ENCODE data around the gene FZD7. TPM values are rescaled to one million over a fixed set of nuclear protein-coding genes. Genes with fewer than 3 reads are reported as not detected.

FZD7 gene
- total and polyA plus RNA-seq, 2 donors (not counting 1 experiment from before 2014, with no cell fraction given), result 0.67 to 2.1 TPM

- Histone ChIP-seq H2AFZ (ENCODE audit: insufficient read depth, low read depth, low read length, poor library complexity, severe bottlenecking) (no peak overlapping the region), H3K36me3 (replicated peaks in 1 of 2; ENCODE audit: control extremely low read depth in 1 of 2, control insufficient read depth in 1 of 2, extremely low read depth in 1 of 2, insufficient read depth in 2 of 2, low read length in 1 of 2) (no peaks in the 10 kb centered on the region), H3K79me2 (ENCODE audit: control insufficient read depth, insufficient read depth, low read length) (no peaks in the 10 kb centered on the region), H3K4me3 (ENCODE audit: control extremely low read depth in 1 of 5, extremely low read depth in 1 of 5, insufficient read depth in 1 of 5, low read depth in 2 of 5, low read length in 4 of 5) (no peak overlapping the region), H3K27me3 (replicated peaks in 1 of 4; ENCODE audit: control extremely low read depth in 1 of 4, control insufficient read depth in 3 of 4, insufficient read depth in 4 of 4, low read length in 3 of 4) (no peaks in the 10 kb centered on the region), H3K9me3 (ENCODE audit: control extremely low read depth in 1 of 3, control insufficient read depth in 2 of 3, insufficient read depth in 1 of 3, low read length in 2 of 3) (peaks cover 0 to 3% (median 0%) of the 10 kb centered on the region in 3 donors), H3K4me1 (ENCODE audit: control insufficient read depth in 2 of 2, insufficient read depth in 2 of 2, low read length in 2 of 2) (no peaks in the 10 kb centered on the region), H3K9ac (ENCODE audit: low read length) (no peak overlapping the region), H4K20me1 (ENCODE audit: control insufficient read depth, insufficient read depth, low read length, poor library complexity, severe bottlenecking) (no peaks in the 10 kb centered on the region), H3K4me2 (replicated peaks; ENCODE audit: low read depth, low read length, poor library complexity, severe bottlenecking) (no peak overlapping the region), H3K27ac (ENCODE audit: low read length in 2 of 2) (no peak overlapping the region)
- TF ChIP-seq CTCF (IDR thresholded peaks at IDR 0.05) (no peak), EZH2 (IDR thresholded peaks at IDR 0.05; ENCODE audit: borderline replicate concordance, insufficient read depth, low read depth, low read length, poor library complexity, severe bottlenecking) (no peak)
- H3K4me1 Mint-ChIP-seq, result no peaks in the 10 kb centered on the region
- H3K27ac Mint-ChIP-seq, result no peak overlapping the region
- ATAC-seq (ENCODE audit: low read depth) (no peak), DNase-seq (no peak)
- intact Hi-C loops (cut with micrococcal nuclease), result no loop called here
- POLR2A ChIA-PET, result no interaction called here
- CTCF ChIA-PET, result no interaction called here
- no peaks in the 10 kb centered on the region for H3K9me3 Mint-ChIP-seq (ENCODE audit: insufficient read depth)
- no peak overlapping the region for H3K4me3 Mint-ChIP-seq
- peaks cover 44% of the 10 kb centered on the region for H3K27me3 Mint-ChIP-seq
- WGBS (ENCODE audit: insufficient coverage), result 88% methylated on average over 3 of the region's 5 CpGs
These were observed 7.8 kb upstream of the FZD7 start for GRCh38 chr2:202025816-202026215.

DNA sequence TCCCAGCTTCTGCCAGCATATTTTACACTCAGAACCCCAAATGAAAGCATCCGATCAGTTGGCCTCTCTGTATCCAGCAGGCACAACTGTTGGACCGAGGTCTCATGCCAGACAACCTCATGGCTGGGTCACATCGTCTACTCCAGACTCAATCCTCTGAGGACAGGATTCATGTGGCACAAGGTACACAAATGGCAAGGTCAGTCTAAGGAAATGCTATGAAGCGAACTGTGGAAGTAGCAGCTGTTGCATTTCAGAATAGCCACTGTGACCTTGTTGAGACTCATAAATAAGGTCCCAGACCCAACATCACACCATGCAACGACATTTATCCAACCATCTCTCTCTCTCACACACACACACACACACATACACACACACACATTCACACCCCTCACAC lies 7.1 kb upstream of the FZD7 start:
- H3K79me2 ChIP-seq (ENCODE audit: control insufficient read depth, insufficient read depth, low read length), result no peaks in the 10 kb centered on the region
- whole genome bisulfite sequencing (ENCODE audit: insufficient coverage), result 90% methylated on average over 5 of the region's 5 CpGs
- H3K27ac Mint-ChIP-seq, result no peak overlapping the region
- intact Hi-C loops (cut with micrococcal nuclease), result no loop called here
- no peak for TF ChIP-seq CTCF (IDR thresholded peaks at IDR 0.05)
- TF ChIP-seq EZH2 (IDR thresholded peaks at IDR 0.05; ENCODE audit: borderline replicate concordance, insufficient read depth, low read depth, low read length, poor library complexity, severe bottlenecking), result no peak
- DNase-seq (no peak), ATAC-seq (ENCODE audit: low read depth) (no peak)
- no peaks in the 10 kb centered on the region for H3K27me3 ChIP-seq (replicated peaks in 1 of 4; ENCODE audit: control extremely low read depth in 1 of 4, control insufficient read depth in 3 of 4, insufficient read depth in 4 of 4, low read length in 3 of 4)
- H3K4me1 ChIP-seq (ENCODE audit: control insufficient read depth in 2 of 2, insufficient read depth in 2 of 2, low read length in 2 of 2), result no peaks in the 10 kb centered on the region
- H3K27me3 Mint-ChIP-seq, result peaks cover 46% of the 10 kb centered on the region
- no peak overlapping the region for H3K27ac ChIP-seq (ENCODE audit: low read length in 2 of 2)
- H3K9me3 Mint-ChIP-seq (ENCODE audit: insufficient read depth), result no peaks in the 10 kb centered on the region
- no peaks in the 10 kb centered on the region for H3K9me3 ChIP-seq (ENCODE audit: control extremely low read depth in 1 of 3, control insufficient read depth in 2 of 3, insufficient read depth in 1 of 3, low read length in 2 of 3)
- H3K4me3 Mint-ChIP-seq, result no peak overlapping the region
- H4K20me1 ChIP-seq (ENCODE audit: control insufficient read depth, insufficient read depth, low read length, poor library complexity, severe bottlenecking), result no peaks in the 10 kb centered on the region
- no peak overlapping the region for H3K9ac ChIP-seq (ENCODE audit: low read length)
- ChIA-PET POLR2A (no interaction called here), CTCF (no interaction called here)
- H3K36me3 ChIP-seq (replicated peaks in 1 of 2; ENCODE audit: control extremely low read depth in 1 of 2, control insufficient read depth in 1 of 2, extremely low read depth in 1 of 2, insufficient read depth in 2 of 2, low read length in 1 of 2), result no peaks in the 10 kb centered on the region
- H3K4me2 ChIP-seq (replicated peaks; ENCODE audit: low read depth, low read length, poor library complexity, severe bottlenecking), result no peak overlapping the region
- H3K4me1 Mint-ChIP-seq, result no peaks in the 10 kb centered on the region
- H2AFZ ChIP-seq (ENCODE audit: insufficient read depth, low read depth, low read length, poor library complexity, severe bottlenecking), result no peak overlapping the region
- no peak overlapping the region for H3K4me3 ChIP-seq (ENCODE audit: control extremely low read depth in 1 of 5, extremely low read depth in 1 of 5, insufficient read depth in 1 of 5, low read depth in 2 of 5, low read length in 4 of 5)

All from B cell (primary cell).